Islet of Langerhans (tissue), 1 donor: ENCODE data around the gene PRPF8.
A peak's percentile ranks its signal among the peaks of the same experiment; 100 is the strongest.
"Not testable (repeated sequence)": the region's sequence is repeated elsewhere in the genome, so short reads cannot be mapped to it uniquely, and the experiment has no call there.

ENCODE experiments used
- FAIRE-seq: peaks from one replicate; lab custom pipeline; 2011; peaks lifted over from hg19 to GRCh38; lab: Jason Lieb, UNC

Gene PRPF8

DNA sequence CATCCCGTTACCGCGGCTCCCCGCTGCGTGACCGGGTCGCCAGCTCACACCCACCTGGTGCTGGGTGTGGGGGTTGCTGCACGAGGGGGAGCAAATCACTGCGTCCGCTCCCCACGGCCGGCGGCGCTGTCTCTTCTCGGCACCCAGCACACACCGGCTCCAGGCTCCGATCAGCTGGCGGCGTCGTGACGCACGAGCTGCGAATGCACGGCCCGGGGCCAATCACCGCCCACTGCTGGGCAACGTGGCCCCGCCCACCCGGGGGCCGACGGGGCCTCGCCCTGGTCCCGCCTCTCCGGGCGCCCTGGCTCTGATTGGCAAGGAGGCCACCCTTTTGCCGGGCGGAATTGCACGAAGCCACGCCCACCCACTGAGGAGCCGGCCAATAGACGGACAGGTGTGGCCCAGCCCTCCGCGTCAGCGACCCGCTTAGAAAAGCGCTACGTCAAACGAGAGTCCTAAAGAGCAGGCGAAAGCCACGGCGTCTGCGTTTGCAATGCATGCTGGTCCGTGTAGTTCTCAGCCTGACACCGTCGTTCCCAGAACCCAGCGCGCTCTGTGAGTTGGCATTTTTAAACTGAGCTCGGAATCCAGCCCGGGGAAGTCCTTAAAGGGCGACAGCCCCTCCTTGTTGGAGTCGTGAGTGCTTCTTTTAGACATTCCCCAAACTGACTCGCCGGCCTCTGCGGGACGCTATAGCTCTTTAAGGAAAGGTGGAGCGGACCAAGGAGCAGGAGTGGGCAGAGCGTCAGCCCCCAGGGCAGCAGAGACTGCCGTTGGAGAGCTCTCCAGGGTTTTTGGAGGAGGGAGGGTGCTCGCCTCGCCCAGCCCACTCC, 31.6 kb upstream of the PRPF8 start:
- peak; percentile 96 for FAIRE-seq

DNA sequence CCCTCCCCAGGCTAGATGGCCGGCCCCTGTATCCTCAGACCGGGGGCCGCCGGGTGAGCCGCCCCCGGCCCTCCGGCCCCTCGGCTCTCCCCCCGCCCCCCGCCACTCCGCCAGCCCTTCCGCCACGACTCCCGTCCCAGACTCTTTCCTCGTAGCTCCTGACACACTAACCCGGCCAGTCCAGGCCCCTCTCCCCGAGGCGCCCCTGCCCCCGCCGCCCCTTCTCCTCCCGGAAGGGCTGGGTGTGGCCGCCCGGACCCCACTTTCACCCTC, 31.1 kb upstream of the PRPF8 start:
- FAIRE-seq = no peak

DNA sequence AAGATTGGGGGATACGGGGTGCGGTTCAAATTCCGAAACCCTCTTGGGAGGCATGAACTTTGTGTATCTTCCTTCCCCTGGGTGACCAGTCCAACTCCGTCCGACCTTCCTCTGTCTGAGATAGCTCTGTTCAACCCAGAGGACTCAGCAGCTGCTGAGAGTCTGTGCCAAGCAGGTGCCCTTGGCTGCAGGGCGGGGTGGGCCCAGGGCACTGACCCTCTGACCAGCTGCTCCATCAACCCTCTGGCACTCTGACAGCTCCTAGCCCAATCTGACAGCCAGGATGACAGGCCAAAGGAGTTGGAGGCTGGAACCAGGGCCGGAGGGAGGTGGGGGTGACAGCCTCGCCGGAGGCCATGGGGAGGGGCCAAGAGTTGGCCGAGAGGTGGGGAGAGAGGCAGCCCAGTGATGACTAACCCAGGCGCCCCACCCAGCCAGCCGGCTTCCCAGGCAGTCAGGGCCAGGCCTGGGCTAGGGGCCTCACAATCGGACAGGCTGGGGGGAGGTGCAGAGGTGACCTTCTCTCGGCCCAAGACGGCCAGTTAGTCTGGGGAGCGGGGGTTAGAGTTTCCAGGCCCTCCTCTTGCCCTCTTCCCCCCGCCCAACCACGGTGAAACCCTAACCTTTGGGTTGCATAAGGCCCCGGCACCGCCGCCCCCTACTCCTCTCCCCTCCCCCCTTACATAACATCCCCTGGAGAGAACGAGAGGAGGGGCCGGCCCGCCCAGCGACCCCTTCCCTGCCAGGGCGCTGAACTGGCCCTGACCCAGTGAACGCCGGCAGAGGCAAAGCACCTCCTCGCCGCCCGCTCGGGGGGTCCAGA, 30.5 kb upstream of the PRPF8 start:
- FAIRE-seq = no peak

DNA sequence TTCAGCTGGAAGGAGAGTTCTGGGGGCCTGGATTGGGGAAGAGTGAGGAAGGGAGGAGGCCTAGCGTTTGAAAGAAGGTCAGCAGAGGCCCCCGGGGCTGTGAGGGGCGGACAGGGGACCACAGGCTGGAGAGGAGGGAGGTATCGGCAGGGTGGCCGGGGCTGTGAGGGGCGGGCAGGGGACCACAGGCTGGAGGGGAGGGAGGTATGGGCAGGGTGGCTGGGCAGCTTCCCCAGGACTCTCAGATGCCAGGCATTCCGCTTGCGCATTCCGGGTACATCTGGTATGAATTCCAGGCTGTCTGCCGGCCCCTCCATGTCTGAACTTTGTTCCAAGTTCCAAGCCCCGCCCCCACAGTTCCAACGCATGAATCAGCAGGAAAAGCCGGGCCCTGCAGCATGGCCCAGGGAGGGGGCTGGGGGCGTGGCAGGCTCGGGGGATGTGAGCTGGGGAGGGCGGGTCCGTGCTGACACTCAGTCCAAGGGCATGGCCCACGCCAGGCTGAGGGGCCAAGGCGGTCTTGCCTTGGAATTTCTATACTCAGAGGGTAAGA, 29.8 kb upstream of the PRPF8 start:
- FAIRE-seq = no peak

DNA sequence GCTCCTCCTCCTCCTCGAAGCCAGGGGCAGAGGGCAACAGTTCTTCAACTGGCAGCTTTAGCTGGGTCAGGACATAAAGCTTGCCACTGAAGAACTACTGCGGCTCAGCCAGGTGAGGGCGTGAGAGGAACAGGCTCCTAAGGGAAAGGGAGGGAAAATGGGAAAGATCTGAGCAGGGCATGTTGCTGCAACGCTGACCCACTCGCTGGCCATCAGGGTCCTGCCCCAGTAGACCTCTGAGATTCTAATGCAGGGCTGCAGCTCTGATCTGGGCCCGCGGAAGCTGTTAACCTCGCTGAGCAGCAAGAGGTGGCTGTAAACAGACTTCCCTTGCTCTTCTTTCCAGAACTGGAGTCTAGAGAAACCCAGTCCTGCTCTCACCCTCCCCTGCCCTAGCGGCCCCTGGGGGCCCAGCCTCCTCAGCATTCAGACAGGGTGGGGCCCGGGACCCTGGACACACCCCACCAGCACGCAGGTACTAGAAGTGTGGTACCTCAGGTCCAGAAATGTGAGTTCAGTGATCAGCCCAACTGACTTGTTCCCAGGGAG, 29.3 kb upstream of the PRPF8 start:
- FAIRE-seq = no peak

DNA sequence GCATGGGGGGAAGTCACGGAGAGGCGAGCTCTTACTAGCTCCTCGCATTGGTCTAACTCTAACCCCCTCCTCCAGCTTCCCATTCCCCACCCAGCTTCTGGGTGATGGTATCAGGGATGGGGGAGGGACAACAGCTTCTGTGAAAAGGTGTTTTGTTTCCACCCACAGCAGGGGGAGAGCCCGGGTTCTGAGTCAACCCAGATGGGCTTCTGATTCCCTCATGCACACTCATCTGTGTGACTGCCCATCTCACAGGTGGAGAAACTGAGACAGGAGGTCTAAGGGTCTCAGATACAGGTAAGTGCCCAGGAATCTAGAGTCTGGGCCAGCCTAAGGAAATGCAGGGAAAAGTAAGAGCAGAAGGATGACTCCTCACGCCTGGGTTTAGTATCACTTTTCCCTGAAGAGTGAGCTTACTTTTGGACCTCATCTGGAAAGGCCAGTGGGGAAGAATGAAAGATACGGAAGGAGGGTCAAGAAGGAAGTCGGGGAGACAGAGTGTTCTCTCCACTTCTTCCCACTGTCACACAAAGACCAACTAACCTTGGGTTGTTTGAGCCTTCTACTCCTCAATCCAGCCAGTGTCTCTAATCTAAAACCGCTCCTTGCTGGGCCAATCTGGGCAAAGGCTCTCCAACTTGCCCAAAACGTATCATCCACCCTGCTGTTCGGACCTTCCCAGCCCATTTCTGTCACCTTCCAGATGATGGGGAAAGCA, 28.7 kb upstream of the PRPF8 start:
- FAIRE-seq = no peak

DNA sequence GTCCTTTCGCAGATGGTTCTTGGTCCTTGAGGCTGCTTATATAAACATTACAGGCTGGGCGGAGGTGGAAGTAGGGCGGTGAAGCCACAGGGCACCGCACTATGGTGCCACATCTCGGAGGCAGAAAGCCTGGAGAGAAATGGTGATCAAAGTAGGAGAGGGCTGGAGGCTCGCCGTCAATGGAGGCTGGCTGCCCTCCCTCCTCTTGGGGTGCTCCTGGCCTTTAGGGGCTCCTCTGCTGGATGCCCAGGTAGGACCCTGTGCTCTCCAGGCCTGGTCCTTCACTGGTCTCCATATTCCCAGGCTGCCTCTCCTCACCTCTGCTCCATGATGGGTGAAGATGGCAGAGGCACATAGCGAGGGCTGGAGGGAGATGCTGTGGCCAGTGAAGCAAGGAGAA, 27.6 kb upstream of the PRPF8 start:
- FAIRE-seq = no peak

DNA sequence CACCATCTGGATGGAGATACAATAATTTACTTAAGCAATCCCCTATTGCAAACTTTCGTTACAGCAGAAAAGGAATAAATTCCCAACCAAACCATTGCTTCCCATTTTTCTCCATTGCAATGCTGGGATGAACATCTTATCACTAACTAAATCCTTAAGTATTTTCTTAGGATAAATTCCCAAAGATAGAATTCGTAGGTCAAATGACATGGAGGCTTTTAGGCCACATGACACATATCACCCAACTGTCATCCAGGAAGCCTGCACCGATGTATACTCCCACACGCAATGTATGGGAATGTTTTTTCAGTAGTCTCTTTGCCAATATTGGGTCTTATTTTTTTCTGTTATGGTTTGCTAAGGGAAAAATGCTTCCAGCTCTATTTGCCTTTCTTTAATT, 27.1 kb upstream of the PRPF8 start:
- FAIRE-seq = no peak

DNA sequence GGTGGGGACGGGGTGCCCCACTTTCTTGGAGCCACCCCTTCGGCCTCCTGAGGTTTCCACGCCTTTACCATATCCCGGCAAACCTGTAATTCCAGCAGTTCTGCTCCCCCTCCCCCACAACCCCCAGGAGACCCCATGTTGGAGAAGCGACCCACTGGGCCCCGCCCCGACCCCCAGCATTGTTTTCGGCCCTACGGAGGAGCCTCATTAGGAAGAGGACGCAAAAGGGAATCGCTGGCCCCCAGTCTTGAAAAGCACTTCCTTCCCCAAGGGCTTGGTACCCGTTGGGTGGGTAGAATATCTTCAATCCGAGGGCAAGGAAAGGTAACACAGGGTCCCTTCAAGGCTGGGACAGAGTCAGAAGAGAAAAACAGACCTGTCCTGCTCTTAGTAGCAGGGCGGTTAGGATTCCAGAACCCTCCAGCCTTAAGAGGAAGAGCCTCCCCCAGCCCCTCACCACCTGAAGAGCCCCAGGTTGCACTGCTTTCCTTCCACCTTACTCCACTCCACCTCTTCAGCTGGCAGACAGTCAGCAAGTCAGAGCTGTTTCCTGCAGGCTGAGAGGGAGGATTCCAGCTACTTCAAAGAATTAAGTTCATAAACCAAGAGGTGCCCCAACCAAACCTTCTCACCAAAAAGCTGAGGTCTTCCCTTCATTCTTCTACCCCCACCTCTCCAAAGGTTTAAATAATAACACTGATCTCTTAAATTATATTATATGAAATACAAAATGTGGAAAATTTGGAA, 26.3 kb upstream of the PRPF8 start:
- FAIRE-seq = no peak

DNA sequence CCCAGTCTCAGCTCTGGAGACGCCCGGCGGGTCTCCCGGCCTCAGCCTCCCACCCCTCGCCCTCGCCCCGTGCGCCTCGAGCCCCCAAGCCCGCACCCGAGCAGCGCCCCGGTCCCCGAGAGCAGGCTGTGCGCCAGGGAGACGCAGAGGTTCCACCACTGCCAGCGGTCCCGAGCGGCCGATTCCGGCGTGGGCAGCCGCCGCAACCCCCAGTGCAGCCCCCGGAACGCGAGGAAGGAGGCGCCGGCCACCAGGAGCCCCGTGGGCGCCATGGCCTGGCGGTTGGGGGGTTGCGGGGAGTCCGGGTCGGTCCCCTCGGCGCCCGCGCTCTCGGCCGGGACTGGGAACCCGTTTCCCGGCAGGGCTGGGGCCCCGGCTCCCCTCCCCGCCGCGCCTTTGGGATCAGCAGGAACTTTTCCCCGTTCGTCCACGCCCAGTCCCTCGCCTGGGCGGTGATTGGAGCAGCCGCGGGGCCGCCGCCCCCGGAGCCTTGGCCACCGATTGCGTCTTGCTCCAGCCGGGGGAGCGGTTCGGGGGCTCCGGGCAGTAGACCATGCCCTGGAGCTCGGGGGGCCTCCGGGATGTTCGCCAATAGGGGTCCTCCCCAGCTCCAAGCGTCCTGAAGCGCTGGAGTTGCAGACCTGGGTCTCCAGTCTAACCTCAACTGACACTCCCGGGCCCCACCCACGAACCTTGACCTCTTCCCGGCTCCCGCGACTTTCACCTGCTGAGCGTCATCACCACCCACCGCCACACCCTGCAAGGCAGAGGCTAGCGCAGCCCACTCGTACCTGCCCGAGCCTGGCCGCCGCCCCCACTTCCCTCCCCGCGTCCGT, 25.5 kb upstream of the PRPF8 start, which contains the start of gene TLCD2:
Gene TLCD2, minus strand, starts transcription at position 407 of the 836 bp plus-strand sequence. Its CDS starts 135 bp downstream, at position 272.
- FAIRE-seq = no peak

DNA sequence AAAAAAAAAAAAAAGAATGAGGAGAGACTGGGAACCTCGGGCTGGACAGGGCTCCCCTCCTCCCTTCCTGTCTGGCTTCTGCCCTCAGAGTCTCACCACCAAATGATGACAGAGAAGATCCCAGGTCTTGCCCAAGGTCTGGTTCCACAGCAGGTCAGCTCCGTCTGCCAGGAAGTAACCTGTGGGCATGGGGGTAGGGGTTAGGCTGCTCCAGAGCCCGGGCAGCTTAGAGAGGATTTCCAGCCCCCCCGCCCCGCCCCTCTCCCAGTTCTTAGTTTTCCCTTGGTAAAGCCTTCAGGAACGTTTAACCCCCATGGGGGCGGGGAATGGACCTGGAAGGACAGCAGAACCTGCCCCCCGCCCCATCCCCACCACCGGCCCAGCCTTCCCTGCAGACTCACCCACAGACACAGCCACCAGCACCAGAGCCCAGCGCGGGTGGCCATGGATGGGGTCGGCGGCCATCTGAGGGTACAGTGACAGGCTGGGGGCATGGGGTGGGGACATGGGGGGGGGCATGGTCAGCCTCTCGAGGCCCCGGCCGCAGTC, 24.8 kb upstream of the PRPF8 start:
- no peak for FAIRE-seq

DNA sequence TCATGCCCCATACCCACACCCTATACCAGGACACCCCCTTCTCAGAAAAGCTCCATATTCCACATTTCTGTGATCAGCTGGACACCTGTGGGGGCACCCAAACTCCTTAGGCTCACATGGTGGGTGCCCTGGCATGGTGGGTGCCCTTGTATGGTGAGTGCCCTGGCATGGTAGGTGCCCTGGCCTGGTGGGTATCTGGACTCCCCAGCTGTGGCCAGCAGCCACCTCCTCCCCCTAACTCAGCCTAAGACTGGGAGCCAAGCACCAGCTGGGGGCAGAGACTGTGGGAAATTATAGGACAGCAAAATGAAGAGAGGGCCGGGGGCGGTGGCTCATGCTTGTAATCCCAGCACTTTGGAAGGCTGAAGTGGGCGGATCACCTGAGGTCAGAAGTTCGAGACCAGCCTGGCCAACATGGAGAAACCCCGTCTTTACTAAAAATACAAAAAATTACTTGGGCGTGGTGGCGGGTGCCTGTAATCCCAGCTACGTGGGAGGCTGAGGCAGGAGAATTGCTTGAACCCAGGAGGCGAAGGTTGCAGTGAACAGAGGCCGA, 24.2 kb upstream of the PRPF8 start:
- not testable (repeated sequence) for FAIRE-seq

DNA sequence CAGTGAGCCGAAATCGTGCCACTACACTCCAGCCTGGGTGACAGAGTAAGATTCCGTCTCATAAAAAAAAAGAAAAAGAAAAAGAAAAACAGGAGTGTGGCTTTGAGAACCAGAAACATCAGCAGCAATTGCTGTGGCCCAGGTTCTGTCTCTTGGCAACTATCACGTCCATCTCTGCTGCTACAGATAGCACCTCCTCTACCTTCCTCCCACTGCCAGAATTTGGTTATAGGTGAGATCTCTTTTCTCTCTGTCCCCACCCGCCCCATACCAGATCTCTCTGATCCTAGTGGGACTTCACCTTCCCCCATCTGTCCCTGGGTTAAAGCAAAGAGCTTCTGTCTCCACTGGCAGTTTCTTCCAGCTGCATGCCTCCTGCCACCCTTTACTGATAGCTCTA, 22.4 kb upstream of the PRPF8 start:
- no peak for FAIRE-seq

DNA sequence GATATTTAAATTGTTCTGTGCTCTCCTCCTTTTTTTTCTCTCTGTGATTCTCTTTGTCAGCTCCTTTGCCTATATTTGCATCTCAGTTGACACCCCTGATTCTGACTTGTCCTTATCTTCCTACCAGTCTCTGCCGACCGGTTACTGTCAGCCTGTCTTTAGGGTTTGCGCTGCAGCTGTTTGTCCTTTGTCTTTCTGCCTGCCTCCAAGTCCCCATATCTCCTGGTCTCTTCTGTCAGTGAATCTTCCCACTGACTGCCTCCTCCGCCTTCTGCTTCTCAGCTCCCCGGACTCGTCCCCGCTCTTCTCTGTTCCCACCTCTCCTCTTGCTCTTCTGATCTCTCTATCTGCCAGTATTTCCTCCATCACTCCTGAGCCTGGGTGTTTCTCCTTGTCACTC, 20.3 kb upstream of the PRPF8 start:
- no peak for FAIRE-seq

DNA sequence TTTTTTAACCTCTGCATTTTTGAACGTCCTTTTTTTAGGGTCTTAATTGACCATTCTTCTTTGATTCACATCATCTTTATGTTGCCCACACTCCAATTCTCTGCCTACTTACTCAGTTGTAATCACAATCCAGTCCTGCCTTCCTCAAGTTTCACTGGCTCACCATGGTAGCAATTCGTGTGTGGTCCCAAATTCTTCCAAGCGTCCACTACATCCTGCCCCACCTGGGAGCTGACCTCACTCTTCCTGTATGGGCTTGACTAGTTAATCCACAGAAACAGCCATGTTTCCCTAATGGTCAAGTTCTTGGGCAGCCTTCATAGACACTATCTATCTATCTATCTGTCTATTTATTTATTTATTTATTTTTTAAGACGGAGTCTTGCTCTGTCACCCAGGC, 18.4 kb upstream of the PRPF8 start:
- no peak for FAIRE-seq

DNA sequence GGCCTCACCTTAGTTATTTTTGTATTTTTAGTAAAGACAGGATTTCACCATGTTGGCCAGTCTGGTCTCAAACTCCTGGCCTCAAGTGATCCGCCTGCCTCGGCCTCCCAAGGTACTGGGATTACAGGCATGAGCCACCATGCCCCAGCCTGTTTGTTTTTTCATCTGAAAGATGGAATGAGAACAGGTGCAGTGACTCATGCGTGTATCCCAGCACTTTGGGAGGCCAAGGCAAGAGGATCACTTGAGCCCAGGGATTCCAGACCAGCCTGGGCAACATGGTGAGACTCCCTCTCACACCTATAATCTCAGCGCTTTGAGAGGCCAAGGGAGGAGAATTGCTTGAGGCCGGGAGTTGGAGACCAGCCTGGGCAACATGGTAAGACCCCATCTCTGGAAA, 15.2 kb upstream of the PRPF8 start:
- FAIRE-seq = not testable (repeated sequence)

DNA sequence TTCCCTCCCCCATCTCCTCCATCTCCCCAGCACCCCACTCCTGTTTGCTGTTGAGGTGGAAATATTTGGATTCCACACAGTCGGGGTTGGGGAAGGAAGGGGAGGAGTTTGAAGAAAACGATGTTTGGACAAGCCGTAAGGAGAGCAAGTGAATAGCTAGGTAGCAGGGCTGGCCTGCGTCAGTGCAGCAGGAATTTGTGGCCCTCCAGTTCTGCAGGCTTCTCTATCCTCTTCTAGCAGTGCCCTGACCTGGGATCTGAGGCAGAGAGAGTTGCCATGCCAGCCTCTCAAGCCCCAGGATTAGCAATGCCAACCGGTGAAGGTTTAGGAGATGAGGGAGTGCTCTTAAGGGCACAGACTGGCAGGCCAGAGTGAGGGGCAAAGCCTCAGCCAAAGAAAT, 13.0 kb upstream of the PRPF8 start:
- FAIRE-seq = no peak

DNA sequence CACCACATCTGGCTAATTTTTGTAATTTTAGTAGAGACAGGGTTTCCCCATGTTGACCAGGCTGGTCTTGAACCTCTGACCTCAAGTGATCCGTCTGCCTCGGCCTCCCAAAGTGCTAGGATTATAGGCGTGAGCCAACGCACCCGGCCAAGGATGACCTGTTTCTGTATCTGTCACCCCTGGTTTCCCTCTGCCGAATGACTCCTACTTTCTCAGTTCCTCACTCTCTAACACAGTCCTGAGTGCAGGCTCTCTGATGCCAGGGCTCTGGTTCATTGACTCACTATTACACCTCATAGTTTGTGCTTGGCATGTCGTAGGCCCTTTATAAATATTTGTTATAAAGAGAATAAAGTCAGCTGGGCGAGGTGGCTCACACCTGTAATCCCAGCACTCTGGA, 10.7 kb upstream of the PRPF8 start:
- no peak for FAIRE-seq

DNA sequence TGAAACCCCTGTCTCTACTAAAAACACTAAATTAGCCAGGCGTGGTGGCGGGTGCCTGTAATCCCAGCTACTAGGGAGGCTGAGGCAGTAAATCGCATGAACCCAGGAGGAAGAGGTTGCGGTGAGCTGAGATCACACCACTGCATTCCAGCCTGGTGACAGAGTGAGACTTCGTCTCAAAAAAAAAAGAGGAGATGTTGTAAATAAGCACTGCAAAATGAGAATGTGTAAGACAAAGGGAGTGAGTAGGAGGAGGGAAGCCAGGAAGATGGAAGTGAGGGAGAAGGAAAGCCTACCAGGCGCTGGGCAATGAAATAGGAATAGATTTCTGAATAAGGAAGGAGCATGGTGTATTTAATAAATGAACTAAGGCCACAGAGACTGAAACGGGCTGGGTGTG, 8.7 kb upstream of the PRPF8 start:
- FAIRE-seq = no peak

DNA sequence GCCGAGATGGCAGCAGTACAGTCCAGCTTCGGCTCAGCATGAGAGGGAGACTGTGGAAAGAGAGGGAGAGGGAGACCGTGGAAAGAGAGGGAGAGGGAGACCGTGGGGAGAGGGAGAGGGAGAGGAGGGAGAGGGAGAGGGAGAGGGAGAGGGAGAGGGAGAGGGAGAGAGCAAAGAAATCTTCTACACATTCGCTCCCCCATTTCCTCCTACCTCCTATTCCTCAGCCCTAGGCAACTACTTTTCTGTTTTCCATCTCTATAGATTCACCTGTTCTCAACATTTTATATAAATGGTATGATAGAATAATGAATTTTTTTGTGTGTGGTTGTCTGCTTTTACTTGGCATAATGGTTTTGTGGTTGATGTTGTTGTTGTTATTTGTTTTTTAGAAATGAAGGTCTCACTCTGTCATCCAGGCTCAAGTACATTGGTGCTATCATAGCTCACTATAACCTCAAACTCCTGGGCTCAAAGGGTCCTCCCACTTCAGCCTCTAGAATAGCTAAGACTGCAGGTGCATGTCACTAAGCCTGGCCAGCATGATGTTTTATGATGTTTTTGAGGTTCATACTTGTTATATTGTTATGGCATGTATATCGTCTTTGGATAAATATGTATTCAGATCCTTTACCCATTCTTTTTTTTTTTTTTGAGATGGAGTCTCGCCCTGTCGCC, 6.0 kb upstream of the PRPF8 start:
- FAIRE-seq = no peak
